ENCODE results near the gene KAZN. TPM values are rescaled to one million over a fixed set of nuclear protein-coding genes. Genes with fewer than 3 reads are reported as not detected.
A peak's percentile ranks its signal among the peaks of the same experiment; 100 is the strongest.

KAZN gene
- polyA plus RNA-seq, 1 of the 3 experiments (the other 2 are of a cell fraction): 6.8 TPM

DNA sequence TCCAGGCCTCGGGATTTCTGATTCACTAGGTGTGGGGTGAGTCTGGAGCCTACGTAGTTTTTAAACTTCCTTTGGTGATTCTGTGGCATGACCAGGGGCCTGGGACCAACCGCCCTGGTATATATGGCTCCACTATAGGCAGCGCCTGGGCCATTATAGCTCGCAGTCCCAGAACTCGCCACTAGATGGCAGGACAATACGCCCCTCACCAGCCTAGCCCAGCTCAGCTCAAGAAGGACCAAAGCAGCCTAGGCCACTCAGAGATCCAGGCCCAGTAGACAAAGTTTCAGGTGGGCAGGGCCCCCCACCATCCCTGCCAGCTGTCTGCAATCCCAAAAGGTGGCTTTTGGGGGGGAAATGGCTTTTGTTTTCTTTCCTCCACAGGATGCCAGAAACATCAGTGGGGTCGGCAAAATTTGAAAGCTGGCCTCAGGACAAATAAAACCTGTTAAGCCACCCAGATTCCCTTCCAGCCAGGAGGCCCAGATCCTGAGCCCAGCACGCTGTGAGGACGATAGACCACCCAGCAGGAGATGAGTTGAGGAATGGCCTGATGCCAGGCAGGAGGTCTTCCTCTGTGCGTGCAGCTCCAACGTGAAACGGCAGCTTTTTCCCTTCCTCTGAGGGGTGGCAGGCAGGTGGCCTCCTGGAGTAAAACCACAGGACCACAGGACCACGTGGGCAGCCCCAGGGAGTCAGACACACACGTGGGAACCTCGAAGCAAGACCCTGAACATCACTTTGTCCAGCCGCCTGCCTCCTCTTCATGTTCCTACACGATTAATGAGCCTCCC is 530.2 kb downstream of the KAZN start:
- Histone ChIP-seq H4K20me1 (ENCODE audit: insufficient read depth) (no peaks in the 10 kb centered on the region), H3K4me1 (ENCODE audit: control insufficient read depth in 1 of 2, insufficient read depth in 2 of 2, low read depth in 1 of 2, low read length in 1 of 2) (peaks cover 0 to 7% of the 10 kb centered on the region in 2 experiments; a peak in 1 of 4 replicates), H3K36me3 (replicated peaks in 1 of 2; ENCODE audit: control insufficient read depth in 1 of 2, insufficient read depth in 2 of 2, low read length in 1 of 2) (no peaks in the 10 kb centered on the region), H3K4me2 (no peak overlapping the region), H2AFZ (ENCODE audit: low read depth) (no peak overlapping the region), H3F3A (replicated peaks; ENCODE audit: insufficient read depth) (no peaks in the 10 kb centered on the region), H3K27me3 (ENCODE audit: insufficient read depth) (no peaks in the 10 kb centered on the region), H3K27ac (ENCODE audit: low read depth in 2 of 2, low read length in 1 of 2) (peak overlapping the region in 1 of 2 experiments; percentile 71; a peak in 2 of 4 replicates), H3K9me3 (no peaks in the 10 kb centered on the region), H3K4me3 (ENCODE audit: low read depth in 2 of 2, low read length in 1 of 2) (peak overlapping the region in 1 of 2 experiments; percentile 43; a peak in 1 of 4 replicates), H3K9me2 (no peaks in the 10 kb centered on the region), H3K9ac (no peak overlapping the region), H3K79me2 (ENCODE audit: insufficient read depth) (no peaks in the 10 kb centered on the region)
- TF ChIP-seq, protein P1, sequence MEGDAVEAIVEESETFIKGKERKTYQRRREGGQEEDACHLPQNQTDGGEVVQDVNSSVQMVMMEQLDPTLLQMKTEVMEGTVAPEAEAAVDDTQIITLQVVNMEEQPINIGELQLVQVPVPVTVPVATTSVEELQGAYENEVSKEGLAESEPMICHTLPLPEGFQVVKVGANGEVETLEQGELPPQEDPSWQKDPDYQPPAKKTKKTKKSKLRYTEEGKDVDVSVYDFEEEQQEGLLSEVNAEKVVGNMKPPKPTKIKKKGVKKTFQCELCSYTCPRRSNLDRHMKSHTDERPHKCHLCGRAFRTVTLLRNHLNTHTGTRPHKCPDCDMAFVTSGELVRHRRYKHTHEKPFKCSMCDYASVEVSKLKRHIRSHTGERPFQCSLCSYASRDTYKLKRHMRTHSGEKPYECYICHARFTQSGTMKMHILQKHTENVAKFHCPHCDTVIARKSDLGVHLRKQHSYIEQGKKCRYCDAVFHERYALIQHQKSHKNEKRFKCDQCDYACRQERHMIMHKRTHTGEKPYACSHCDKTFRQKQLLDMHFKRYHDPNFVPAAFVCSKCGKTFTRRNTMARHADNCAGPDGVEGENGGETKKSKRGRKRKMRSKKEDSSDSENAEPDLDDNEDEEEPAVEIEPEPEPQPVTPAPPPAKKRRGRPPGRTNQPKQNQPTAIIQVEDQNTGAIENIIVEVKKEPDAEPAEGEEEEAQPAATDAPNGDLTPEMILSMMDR (IDR thresholded peaks at IDR 0.05): peak; percentile 90
- TF ChIP-seq SMC3 (IDR thresholded peaks at IDR 0.05; ENCODE audit: low read depth, low read length) (peak; percentile 98), RAD21 (IDR thresholded peaks at IDR 0.05; ENCODE audit: low read length) (peak; percentile 96), EP300 (IDR thresholded peaks at IDR 0.05; ENCODE audit: borderline replicate concordance in 1 of 2, low read depth in 1 of 2, low read length in 1 of 2) (peak in 1 of 2 experiments; percentile 38; a peak in 1 of 4 replicates), JUND (IDR thresholded peaks at IDR 0.05) (no peak), CHD2 (IDR thresholded peaks at IDR 0.05; ENCODE audit: low read length, partially characterized antibody) (peak; percentile 51), TCF12 (IDR thresholded peaks at IDR 0.05) (no peak), YY1 (IDR thresholded peaks at IDR 0.05; ENCODE audit: low read depth) (no peak), NRF1 (IDR thresholded peaks at IDR 0.05; ENCODE audit: low read depth, low read length) (no peak), SIN3A (IDR thresholded peaks at IDR 0.05; ENCODE audit: borderline replicate concordance, low read depth, low read length) (no peak), GATA2 (CRISPR knock-in tag; IDR thresholded peaks at IDR 0.05) (no peak)
- TF ChIP-seq, protein P2, sequence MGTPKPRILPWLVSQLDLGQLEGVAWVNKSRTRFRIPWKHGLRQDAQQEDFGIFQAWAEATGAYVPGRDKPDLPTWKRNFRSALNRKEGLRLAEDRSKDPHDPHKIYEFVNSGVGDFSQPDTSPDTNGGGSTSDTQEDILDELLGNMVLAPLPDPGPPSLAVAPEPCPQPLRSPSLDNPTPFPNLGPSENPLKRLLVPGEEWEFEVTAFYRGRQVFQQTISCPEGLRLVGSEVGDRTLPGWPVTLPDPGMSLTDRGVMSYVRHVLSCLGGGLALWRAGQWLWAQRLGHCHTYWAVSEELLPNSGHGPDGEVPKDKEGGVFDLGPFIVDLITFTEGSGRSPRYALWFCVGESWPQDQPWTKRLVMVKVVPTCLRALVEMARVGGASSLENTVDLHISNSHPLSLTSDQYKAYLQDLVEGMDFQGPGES (IDR thresholded peaks at IDR 0.05; ENCODE audit: low read depth, low read length): no peak
- TF ChIP-seq, protein P3, sequence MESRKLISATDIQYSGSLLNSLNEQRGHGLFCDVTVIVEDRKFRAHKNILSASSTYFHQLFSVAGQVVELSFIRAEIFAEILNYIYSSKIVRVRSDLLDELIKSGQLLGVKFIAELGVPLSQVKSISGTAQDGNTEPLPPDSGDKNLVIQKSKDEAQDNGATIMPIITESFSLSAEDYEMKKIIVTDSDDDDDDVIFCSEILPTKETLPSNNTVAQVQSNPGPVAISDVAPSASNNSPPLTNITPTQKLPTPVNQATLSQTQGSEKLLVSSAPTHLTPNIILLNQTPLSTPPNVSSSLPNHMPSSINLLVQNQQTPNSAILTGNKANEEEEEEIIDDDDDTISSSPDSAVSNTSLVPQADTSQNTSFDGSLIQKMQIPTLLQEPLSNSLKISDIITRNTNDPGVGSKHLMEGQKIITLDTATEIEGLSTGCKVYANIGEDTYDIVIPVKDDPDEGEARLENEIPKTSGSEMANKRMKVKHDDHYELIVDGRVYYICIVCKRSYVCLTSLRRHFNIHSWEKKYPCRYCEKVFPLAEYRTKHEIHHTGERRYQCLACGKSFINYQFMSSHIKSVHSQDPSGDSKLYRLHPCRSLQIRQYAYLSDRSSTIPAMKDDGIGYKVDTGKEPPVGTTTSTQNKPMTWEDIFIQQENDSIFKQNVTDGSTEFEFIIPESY (IDR thresholded peaks at IDR 0.05; ENCODE audit: borderline replicate concordance, low read depth): no peak
- TF ChIP-seq, protein P4, sequence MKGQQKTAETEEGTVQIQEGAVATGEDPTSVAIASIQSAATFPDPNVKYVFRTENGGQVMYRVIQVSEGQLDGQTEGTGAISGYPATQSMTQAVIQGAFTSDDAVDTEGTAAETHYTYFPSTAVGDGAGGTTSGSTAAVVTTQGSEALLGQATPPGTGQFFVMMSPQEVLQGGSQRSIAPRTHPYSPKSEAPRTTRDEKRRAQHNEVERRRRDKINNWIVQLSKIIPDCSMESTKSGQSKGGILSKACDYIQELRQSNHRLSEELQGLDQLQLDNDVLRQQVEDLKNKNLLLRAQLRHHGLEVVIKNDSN (IDR thresholded peaks at IDR 0.05; ENCODE audit: borderline replicate concordance, low read depth): no peak
- TF ChIP-seq, protein P5, sequence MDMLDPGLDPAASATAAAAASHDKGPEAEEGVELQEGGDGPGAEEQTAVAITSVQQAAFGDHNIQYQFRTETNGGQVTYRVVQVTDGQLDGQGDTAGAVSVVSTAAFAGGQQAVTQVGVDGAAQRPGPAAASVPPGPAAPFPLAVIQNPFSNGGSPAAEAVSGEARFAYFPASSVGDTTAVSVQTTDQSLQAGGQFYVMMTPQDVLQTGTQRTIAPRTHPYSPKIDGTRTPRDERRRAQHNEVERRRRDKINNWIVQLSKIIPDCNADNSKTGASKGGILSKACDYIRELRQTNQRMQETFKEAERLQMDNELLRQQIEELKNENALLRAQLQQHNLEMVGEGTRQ (IDR thresholded peaks at IDR 0.05; ENCODE audit: borderline replicate concordance, low read depth, low read length): no peak
- 21% methylated on average over 15 of the region's 18 CpGs for WGBS (ENCODE audit: low lambda C conversion rate)
- DNase-seq: peak; percentile 88
- POLR2A ChIA-PET: interaction anchor here (1.2 to 1.6 kb wide), 5 partner anchors 11 to 143 kb away, joined by 3 to 24 read pairs (median 5); partner anchors contain the start of gene TMEM51
- CTCF ChIA-PET: interaction anchor here (0.6 to 11.1 kb wide), 42 partner anchors 10 to 303 kb away, joined by 3 to 119 read pairs (median 5); partner anchors contain the start of genes FHAD1 and TMEM51
